Left ventricle myocardium inferior (tissue), 1 donor: ENCODE data around the gene JCAD. TPM values are rescaled to one million over a fixed set of nuclear protein-coding genes. Genes with fewer than 3 reads are reported as not detected.

Source experiments
- DNase-seq: peaks from one replicate; pipeline ENCODE4 v3.0.0-alpha.2; 2020
- H3K27ac ChIP-seq: fragments of 200-600 bp; replicated peaks from 2 replicates; pipeline ENCODE4 v1.8.0; 2021
- H3K27me3 ChIP-seq: fragments of 200-600 bp; 2 replicates; pipeline ENCODE4 v1.8.0; 2021; ENCODE audit warnings: low read depth
- H3K36me3 ChIP-seq: fragments of 200-600 bp; 2 replicates; pipeline ENCODE4 v1.8.0; 2021
- H3K4me1 ChIP-seq: fragments of 200-600 bp; 2 replicates; pipeline ENCODE4 v1.8.0; 2021
- H3K4me3 ChIP-seq: fragments of 200-600 bp; 2 replicates; pipeline ENCODE4 v1.8.0; 2021; ENCODE audit warnings: mild to moderate bottlenecking, moderate library complexity
- H3K9me3 ChIP-seq: fragments of 200-600 bp; replicated peaks from 2 replicates; pipeline ENCODE4 v1.8.0; 2021
- intact Hi-C: fragments of 100-400 bp; cut with micrococcal nuclease; formaldehyde crosslinking; loops from one replicate; pipeline ENCODE4 v1.11.0; 2022
- total RNA-seq: library from RNA; stranded (reverse); fragmentation: NEBNext Ultra II Directional; extraction: Animal tissue kit (Norgen Biotek cat#: 25700); gene quantifications from one replicate; pipeline ENCODE4 v1.2.1, GENCODE V29; 2021
- TF ChIP-seq, protein P1 (sequence below): fragments of 200-600 bp; IDR thresholded peaks from 2 replicates; pipeline ENCODE4 v1.8.0; 2021; ENCODE audit warnings: antibody characterized with exemption, mild to moderate bottlenecking, borderline replicate concordance
- donor health status: DM: no; HTN: yes; CAD: no; lungs with severe emphysema.

The JCAD gene
- total RNA-seq, 1 donor from 2014 or later = 23.5 TPM

DNA sequence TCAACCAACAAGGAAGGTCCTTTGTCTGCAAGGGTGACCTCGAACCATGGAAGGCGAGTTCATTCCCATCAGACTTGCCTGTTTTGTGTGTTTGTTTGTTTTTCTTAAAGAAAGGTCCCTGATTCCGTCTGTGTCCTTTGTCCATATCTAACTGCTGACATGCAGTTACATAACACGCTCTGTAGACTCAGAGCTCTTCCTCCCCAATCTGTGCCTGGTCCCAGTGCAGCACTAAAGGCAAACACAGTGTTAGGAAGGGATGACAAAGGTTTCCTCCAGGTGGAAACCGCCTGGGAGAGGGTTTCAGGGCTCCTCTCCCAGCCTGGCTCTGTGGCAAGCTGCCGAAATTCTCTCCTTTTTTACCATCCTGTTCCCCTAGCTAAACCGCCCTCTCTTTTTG lies 13.4 kb downstream of the JCAD start:
- intact Hi-C loops = no loop called here
- no peaks in the 10 kb centered on the region for H3K9me3 ChIP-seq
- peaks cover 88% of the 10 kb centered on the region for H3K4me1 ChIP-seq
- DNase-seq = no peak
- TF ChIP-seq, protein P1, sequence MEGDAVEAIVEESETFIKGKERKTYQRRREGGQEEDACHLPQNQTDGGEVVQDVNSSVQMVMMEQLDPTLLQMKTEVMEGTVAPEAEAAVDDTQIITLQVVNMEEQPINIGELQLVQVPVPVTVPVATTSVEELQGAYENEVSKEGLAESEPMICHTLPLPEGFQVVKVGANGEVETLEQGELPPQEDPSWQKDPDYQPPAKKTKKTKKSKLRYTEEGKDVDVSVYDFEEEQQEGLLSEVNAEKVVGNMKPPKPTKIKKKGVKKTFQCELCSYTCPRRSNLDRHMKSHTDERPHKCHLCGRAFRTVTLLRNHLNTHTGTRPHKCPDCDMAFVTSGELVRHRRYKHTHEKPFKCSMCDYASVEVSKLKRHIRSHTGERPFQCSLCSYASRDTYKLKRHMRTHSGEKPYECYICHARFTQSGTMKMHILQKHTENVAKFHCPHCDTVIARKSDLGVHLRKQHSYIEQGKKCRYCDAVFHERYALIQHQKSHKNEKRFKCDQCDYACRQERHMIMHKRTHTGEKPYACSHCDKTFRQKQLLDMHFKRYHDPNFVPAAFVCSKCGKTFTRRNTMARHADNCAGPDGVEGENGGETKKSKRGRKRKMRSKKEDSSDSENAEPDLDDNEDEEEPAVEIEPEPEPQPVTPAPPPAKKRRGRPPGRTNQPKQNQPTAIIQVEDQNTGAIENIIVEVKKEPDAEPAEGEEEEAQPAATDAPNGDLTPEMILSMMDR = no peak
- peaks cover 26% of the 10 kb centered on the region for H3K36me3 ChIP-seq
- peak overlapping the region; percentile 86 for H3K27ac ChIP-seq
- no peak overlapping the region for H3K4me3 ChIP-seq
- peaks cover 60% of the 10 kb centered on the region for H3K27me3 ChIP-seq

DNA sequence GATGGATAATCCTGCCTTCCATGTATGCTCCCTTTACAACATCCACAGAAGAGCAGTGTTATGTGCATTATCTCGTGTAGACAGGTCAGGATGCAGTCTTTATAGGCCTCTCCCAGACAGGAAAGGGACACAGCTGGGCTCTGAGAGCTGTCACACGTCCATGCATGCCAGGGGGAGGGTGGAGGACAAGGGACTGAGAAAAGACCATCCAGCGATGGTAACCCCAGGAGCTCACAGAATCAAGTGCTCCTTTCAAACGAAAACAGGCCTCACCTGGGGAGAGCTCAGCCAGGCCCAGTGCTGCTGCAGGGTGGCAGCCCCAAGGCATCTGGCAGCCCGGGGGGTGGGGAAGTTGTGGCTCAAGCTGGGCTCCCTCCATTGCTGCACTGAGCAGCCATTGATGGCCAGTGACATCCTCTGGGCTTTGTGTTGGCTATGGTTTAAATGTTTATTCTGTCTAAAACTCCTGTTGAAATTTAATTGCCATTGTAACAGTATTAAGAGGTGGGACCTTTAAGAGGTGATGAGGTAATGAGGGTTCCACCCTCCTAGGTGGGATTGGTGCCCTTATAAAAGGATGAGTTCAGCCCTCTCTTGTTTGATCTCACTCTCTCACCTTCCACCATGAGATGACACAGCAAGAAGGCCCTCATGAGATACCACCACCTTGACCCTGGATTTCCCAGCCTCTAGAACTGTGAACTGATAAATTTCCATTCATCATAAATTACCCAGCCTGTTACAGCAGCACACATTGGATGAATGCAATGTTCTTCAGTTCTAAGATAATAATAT lies 15.7 kb downstream of the JCAD start:
- H3K4me1 ChIP-seq = peaks cover 92% of the 10 kb centered on the region
- no peak overlapping the region for H3K4me3 ChIP-seq
- peaks cover 75% of the 10 kb centered on the region for H3K27me3 ChIP-seq
- TF ChIP-seq, protein P1 = no peak
- H3K36me3 ChIP-seq = peaks cover 34% of the 10 kb centered on the region
- no peaks in the 10 kb centered on the region for H3K9me3 ChIP-seq
- H3K27ac ChIP-seq = peak overlapping the region; percentile 83
- intact Hi-C loops = no loop called here
- no peak for DNase-seq

DNA sequence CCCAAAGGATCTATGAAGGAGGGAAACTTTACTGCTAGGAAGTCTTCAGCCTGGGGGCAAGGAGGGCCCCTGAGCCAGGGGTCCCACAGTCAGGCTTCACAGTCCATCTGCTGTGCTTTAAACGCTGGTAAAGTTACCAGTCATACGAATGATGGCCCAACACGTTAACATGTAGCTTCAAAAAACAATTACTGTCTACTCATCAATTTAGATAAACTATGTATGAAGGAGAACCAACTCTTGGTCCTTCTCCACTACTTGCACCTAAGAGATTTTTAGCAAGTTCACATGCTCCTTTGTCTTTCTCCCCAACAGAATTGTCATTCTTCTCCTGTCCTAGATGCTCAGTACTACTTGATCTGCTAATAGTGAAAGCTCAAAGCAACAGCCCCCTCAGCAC lies 16.6 kb downstream of the JCAD start:
- Histone ChIP-seq H3K9me3 (no peaks in the 10 kb centered on the region), H3K36me3 (peaks cover 34% of the 10 kb centered on the region), H3K4me3 (no peak overlapping the region), H3K4me1 (peaks cover 92% of the 10 kb centered on the region), H3K27me3 (peaks cover 77% of the 10 kb centered on the region), H3K27ac (peak overlapping the region; percentile 83)
- TF ChIP-seq, protein P1 = no peak
- DNase-seq = no peak
- intact Hi-C loops = no loop called here

DNA sequence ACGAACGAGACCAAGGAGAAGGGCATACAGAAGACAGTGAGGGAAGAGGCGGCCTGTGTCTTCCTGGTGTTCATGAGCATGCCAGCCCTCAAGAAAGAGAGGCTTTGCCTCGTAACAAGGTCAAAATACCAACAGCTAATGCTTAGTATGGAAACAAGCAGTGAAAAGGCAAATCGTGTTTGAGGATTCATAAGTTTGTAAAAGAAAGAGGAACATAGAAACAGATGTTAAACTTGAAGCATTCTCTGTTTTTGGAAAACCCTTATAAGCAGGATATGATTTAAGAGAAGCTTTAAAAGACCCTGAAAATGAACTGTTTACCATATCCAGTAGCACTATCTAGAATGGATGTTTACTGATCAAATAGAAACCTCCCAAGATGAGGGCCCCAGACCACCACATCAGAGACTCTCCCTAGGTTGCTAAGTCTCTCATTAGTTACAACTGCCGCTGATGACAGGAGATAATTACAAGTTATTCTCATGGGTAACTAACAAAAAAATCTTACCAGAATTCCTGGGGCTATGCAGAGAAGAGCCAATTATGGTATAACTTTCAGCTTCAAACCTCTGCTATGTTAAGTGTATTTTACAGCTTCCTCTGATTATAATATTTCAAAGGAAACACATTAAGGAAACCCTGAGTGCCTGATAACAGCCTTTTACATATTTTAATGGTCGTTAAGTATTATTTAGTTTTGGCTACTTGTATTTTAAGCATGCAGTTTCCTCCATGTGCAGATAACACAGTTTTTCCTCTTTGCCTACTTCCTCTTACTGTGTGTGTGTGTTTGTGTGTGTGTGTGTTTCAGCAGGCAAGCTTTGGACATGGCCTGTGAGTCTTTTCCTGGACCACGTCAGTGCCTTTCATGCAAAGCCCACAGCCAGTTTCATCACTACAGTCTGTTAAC lies 17.9 kb downstream of the JCAD start:
- intact Hi-C loops = no loop called here
- Histone ChIP-seq H3K36me3 (peaks cover 23% of the 10 kb centered on the region), H3K27ac (peak overlapping the region; percentile 83), H3K4me1 (peaks cover 92% of the 10 kb centered on the region), H3K27me3 (peaks cover 68% of the 10 kb centered on the region), H3K4me3 (no peak overlapping the region), H3K9me3 (no peaks in the 10 kb centered on the region)
- no peak for DNase-seq
- TF ChIP-seq, protein P1 = no peak

DNA sequence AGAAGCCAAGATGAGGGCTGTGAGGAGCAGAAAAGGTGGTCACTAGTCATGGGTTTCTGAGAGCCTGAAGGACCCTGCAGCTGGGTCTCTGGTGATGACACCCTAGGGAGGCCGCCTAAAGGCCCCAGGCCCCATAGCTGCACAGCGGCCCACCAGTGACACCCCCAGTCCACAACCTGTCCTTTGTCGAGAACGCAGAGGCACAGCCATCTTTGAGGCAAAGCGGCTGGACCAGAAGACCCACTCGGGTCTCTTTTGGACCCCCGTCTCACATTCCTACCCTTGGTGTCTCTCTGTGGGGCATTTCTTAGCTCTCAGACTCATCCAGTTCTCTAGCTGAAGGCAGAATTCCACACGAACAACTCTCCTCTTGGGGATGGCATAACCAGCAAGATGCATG lies 18.8 kb downstream of the JCAD start:
- H3K9me3 ChIP-seq = no peaks in the 10 kb centered on the region
- peaks cover 15% of the 10 kb centered on the region for H3K36me3 ChIP-seq

More for the DNA sequence above, 18.8 kb downstream of the JCAD start:
- intact Hi-C loops = no loop called here
- peaks cover 69% of the 10 kb centered on the region for H3K27me3 ChIP-seq
- no peak for DNase-seq
- TF ChIP-seq, protein P1 = no peak
- H3K4me3 ChIP-seq = no peak overlapping the region
- H3K4me1 ChIP-seq = peaks cover 93% of the 10 kb centered on the region
- peak overlapping the region; percentile 83 for H3K27ac ChIP-seq
